ENCODE results near the gene SLC11A1. TPM values are rescaled to one million over a fixed set of nuclear protein-coding genes. Genes with fewer than 3 reads are reported as not detected.

SLC11A1 gene
- total RNA-seq, 2 experiments from 2014 or later: 0.57 to 0.78 TPM

DNA sequence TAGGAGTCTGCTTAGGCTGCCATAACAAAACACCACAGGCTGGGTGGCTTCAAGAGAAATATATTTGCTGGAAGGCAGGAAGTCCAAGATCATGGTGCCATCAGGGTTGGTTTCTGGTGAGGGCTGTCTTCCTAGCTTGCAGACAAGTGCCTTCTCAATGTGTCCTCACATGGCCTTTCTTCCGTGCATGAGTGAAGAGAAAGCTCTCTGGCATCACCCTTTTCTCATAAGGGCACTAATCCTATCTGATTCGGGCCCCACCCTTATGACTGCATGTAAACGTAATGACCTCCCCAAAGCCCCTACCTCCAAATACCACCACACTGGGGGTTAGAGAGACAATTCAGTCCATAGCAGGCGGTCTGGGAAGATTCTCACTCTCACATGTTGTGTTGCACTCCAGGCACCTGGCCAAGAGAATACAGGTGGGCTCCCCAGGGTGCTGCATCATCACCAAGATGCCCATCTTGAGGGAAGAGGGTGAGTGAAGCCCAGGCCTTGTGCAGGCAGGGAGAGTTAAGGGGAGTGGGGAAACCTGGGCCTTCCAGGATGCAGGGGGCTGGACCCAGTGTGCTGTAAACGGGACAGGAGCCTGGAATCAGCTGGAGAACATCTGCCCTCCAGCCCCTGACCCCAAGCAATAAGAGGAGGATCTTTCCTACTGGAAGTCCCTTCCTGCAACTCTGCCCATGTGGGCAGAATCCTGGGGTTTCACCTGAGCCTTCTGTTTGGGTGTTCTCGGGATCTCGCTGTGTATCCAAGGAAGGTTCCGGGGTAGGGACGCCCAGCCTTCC, 15.3 kb upstream of the SLC11A1 start:
- intact Hi-C loops (cut with micrococcal nuclease; ENCODE audit: unreplicated experiment): no loop called here
- Histone ChIP-seq H3K4me3 (ENCODE audit: low read depth, low read length, poor library complexity, severe bottlenecking) (peak overlapping the region; percentile 68), H3K36me3 (ENCODE audit: insufficient read depth, low read length) (no peaks in the 10 kb centered on the region), H4K20me1 (ENCODE audit: insufficient read depth, low read length) (no peaks in the 10 kb centered on the region), H2AFZ (ENCODE audit: low read length) (peak overlapping the region; percentile 84; the same call in 1 of the 2 replicates), H3K4me2 (ENCODE audit: low read length) (peak overlapping the region; percentile 78), H3K4me1 (ENCODE audit: insufficient read depth, low read length, poor library complexity, severe bottlenecking) (peaks cover 59% of the 10 kb centered on the region), H3K27ac (ENCODE audit: low read depth, low read length, poor library complexity, severe bottlenecking) (peak overlapping the region; percentile 40), H3K9me2 (ENCODE audit: insufficient read depth, low read length) (no peaks in the 10 kb centered on the region), H3K9me3 (ENCODE audit: low read length) (no peaks in the 10 kb centered on the region), H3K79me2 (ENCODE audit: insufficient read depth, low read depth, low read length) (no peaks in the 10 kb centered on the region)
- ChIA-PET POLR2A (interaction anchor here (1.0 to 1.4 kb wide), 2 partner anchors 9 to 30 kb away, joined by 3 to 11 read pairs; partner anchors contain the start of gene CATIP), CTCF (ENCODE audit: unreplicated experiment) (interaction anchor here (0.8 kb wide), 1 partner anchor 30 kb away, joined by 4 read pairs; no protein-coding TSS in a partner anchor)
- BruUV-seq (replicated peaks): no TSS peak
- TF ChIP-seq, protein P1, sequence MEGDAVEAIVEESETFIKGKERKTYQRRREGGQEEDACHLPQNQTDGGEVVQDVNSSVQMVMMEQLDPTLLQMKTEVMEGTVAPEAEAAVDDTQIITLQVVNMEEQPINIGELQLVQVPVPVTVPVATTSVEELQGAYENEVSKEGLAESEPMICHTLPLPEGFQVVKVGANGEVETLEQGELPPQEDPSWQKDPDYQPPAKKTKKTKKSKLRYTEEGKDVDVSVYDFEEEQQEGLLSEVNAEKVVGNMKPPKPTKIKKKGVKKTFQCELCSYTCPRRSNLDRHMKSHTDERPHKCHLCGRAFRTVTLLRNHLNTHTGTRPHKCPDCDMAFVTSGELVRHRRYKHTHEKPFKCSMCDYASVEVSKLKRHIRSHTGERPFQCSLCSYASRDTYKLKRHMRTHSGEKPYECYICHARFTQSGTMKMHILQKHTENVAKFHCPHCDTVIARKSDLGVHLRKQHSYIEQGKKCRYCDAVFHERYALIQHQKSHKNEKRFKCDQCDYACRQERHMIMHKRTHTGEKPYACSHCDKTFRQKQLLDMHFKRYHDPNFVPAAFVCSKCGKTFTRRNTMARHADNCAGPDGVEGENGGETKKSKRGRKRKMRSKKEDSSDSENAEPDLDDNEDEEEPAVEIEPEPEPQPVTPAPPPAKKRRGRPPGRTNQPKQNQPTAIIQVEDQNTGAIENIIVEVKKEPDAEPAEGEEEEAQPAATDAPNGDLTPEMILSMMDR (conservative IDR thresholded peaks at IDR 0.05; ENCODE audit: low read length): no peak
- no peak for TF ChIP-seq EZH2phosphoT487 (IDR thresholded peaks at IDR 0.05; ENCODE audit: borderline replicate concordance, low read depth, low read length)
- DNase-seq (ENCODE audit: low spot score): no peak

DNA sequence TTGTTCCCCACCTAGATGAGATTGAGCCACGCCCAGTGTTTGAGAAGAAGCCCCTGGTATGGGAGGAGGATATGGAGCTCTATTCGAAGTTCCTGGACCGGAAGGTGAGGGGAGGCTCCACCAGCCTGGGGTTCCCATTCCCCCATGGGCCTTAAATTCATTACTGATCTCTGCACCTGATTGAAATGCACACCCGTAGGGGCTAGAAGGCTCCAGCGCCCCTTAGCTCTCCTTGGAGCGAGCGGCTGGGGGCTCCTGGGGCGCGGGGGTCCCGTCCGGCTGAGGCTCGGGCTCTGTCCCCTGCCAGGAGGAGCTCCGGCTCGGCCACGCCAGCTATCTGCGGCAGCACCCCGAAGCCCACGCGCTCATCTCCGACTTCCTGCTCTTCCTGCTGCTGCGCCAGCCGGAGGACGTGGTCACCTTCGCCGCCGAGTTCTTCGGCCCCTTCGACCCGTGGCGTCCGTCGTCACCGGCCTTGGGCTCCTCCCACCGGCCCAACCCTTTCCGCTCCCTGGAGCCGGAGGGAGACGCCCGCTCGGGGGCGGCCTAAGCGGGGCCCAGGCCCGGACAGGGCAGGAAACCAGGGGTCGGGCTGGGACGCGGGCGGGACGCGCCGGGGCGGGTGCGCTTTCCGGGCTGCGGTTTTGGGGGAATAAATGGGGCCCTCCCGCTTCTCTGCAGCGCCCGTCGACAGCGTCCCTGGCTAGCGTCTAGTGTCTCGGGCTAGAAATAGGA, 14.5 kb upstream of the SLC11A1 start:
- TF ChIP-seq, protein P1 (conservative IDR thresholded peaks at IDR 0.05; ENCODE audit: low read length): peak; percentile 31; the same call in 1 of the 2 replicates
- TF ChIP-seq EZH2phosphoT487 (IDR thresholded peaks at IDR 0.05; ENCODE audit: borderline replicate concordance, low read depth, low read length): no peak
- peak overlapping the region; percentile 40 for H3K27ac ChIP-seq (ENCODE audit: low read depth, low read length, poor library complexity, severe bottlenecking)
- POLR2A ChIA-PET: interaction anchor here (0.6 to 1.4 kb wide), 3 partner anchors 10 to 31 kb away, joined by 3 to 11 read pairs (median 5); partner anchors contain the start of gene CATIP

More for the DNA sequence above, 14.5 kb upstream of the SLC11A1 start:
- peak overlapping the region; percentile 84 for H2AFZ ChIP-seq (ENCODE audit: low read length)
- CTCF ChIA-PET (ENCODE audit: unreplicated experiment): interaction anchor here (0.8 kb wide), 1 partner anchor 29 kb away, joined by 4 read pairs; no protein-coding TSS in a partner anchor
- BruUV-seq (replicated peaks): TSS peak; percentile 83
- H3K4me3 ChIP-seq (ENCODE audit: low read depth, low read length, poor library complexity, severe bottlenecking): peak overlapping the region; percentile 68
- H3K9me2 ChIP-seq (ENCODE audit: insufficient read depth, low read length): no peaks in the 10 kb centered on the region
- H3K36me3 ChIP-seq (ENCODE audit: insufficient read depth, low read length): no peaks in the 10 kb centered on the region
- H4K20me1 ChIP-seq (ENCODE audit: insufficient read depth, low read length): no peaks in the 10 kb centered on the region
- intact Hi-C loops (cut with micrococcal nuclease; ENCODE audit: unreplicated experiment): no loop called here
- no peaks in the 10 kb centered on the region for H3K79me2 ChIP-seq (ENCODE audit: insufficient read depth, low read depth, low read length)
- DNase-seq (ENCODE audit: low spot score): peak; percentile 81
- H3K9me3 ChIP-seq (ENCODE audit: low read length): no peaks in the 10 kb centered on the region
- H3K4me2 ChIP-seq (ENCODE audit: low read length): peak overlapping the region; percentile 78
- peaks cover 66% of the 10 kb centered on the region for H3K4me1 ChIP-seq (ENCODE audit: insufficient read depth, low read length, poor library complexity, severe bottlenecking)
